Fibroblast of gingiva (primary cell): ENCODE measurements around the gene TRIM52.

Experiments used
- DNase-seq: peaks from one replicate; pipeline ENCODE4 v3.0.0-alpha.2; 2011; ENCODE audit warnings: low read depth

The TRIM52 gene

DNA sequence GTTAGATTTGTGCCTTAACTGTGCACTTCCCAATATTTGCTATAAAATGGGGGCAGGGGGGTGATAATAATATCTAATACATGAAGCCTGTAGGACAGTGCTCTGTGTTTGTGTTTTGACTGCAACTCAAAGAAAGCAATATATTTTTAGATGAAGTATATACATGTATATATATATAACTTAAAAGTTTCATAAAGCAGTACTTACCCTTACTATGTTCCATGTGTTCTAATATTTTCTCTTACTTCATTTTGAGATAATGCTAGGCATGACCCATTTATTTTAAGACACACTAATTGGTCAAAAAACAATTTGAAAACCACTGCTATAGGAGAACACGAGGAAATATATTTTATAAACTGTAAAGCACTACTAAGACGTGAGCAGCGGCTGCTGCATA lies 2.4 kb downstream of the TRIM52 start:
- DNase-seq = no peak

DNA sequence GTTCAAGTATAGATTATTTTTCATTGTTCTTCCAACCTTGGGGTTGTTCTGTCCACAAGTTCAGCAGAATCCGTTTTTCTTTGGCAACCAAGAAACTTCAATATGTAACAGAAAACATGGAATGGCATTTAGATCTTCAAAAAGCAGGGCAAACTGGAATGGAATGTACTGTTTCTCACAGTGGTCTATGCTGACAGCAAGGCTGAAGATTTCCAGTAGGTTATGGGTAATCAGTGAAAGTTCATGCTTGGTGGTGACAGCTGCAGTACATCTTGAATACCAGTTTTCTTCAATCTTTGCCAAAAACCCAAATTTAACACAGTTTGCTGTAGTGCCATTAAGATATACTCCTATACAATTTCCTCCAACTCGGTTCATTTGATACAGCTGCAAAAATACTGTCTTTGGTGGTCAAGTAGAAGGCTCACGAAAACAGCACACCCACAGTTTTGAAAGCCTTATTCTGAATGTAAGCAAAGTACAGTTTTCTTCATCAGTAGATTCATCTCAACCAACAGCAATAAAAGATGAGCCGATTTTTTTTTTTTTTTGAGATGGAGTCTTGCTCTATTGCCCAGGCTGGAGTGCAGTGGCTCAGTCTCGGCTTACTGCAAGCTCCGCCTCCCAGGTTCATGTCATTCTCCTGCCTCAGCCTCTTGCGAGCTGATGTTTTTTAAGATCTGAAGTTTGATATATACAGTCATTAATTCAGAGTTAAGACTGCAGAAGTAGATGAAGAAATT lies 4.9 kb downstream of the TRIM52 start:
- DNase-seq = peak; percentile 32

GRCh38 chr5:181255276-181255675 lies 5.7 kb downstream of the TRIM52 start:
- DNase-seq = peak; percentile 32

DNA sequence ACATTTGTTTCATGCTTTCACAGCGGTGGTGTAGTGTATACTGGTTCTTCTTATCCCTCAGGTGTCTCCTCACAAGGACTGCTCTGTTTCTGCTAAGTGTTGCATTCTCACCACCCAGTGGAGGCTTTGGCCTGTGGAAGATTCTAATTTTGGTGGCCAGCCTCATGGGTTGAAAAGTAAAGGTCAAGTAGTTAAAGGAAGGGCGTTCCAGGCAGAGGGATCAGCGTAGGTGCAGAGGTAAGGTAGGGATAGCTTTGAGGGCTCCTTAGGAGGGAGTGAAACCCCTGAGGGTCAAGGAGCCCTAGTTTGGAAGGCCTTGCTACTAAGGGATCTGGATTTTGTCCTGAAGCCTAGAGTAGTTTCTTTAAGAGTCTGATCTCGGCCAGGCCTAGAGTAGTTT lies 12.7 kb downstream of the TRIM52 start:
- no peak for DNase-seq

- peak; percentile 89 for DNase-seq
These were observed 14.5 kb downstream of the TRIM52 start for GRCh38 chr5:181246276-181247049.

- DNase-seq = no peak
These were observed 15.3 kb downstream of the TRIM52 start for GRCh38 chr5:181245427-181246275.

DNA sequence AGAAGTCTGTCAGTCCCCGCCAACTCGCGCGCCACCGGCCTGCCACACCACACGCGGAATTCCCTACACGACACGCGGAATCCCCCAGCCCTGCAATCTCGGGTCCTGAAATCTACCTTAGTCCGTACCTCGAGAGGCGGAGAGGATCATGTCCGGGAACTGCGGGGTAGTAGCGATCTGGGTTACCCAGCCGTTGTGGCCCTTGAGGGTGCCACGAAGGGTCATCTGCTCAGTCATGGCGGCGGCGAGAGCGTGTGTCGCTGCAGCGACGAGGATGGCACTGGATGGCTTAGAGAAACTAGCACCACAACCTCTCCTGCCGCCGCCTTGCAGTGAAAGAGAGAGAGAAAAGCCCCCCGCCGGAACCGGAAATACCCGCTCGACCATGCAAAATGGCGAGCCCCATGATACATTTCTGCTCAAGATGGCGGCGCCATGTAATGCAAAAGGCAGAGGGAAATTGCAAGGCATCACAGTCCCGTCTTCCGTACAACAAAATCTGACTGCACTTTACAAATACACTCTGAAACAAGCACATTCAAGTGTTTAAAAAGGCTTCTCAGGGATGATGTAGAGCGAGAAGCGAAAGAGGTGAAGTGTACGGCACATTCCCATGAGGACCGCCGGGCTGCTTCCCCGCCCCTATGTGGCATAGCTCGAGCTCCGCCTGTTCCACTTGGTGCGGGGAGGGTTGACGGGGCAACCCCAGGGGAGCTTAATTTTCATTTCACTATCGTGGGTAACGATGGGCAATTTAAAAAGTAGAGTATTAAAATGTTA lies 17.2 kb downstream of the TRIM52 start, which contains the start of gene RACK1:
Gene RACK1, minus strand, starts transcription at position 343 of the 780 bp plus-strand sequence. Its CDS starts 106 bp downstream, at position 237.
- peak; percentile 85 for DNase-seq

DNA sequence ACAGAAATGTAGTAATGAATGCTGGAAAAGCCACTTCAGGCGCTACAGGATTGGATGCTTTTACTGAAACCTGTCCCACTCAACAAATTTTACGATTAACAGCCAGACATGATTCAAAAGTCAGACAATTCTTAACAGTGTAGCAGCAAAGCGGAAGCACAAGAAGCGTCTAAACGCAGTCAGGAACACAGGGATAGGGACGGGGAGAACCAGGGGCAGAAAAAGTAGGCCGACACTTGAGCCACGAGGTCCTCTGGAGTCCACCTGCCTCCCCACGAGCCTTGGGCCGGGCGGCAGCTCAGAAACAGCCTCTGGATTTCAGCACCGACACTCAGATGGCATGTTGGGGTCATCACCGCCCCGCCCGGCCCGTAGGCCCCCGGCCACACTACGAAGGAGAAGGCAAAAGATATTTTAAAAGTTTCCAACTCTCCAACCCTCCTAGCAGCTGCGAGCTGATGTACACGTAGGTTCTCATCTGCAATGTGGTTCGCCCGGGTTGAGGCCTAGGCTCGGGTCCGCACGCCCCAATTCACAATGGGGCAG lies 17.9 kb downstream of the TRIM52 start:
- DNase-seq = no peak

- no peak for DNase-seq
These were observed 18.9 kb downstream of the TRIM52 start for GRCh38 chr5:181242031-181242451.

DNA sequence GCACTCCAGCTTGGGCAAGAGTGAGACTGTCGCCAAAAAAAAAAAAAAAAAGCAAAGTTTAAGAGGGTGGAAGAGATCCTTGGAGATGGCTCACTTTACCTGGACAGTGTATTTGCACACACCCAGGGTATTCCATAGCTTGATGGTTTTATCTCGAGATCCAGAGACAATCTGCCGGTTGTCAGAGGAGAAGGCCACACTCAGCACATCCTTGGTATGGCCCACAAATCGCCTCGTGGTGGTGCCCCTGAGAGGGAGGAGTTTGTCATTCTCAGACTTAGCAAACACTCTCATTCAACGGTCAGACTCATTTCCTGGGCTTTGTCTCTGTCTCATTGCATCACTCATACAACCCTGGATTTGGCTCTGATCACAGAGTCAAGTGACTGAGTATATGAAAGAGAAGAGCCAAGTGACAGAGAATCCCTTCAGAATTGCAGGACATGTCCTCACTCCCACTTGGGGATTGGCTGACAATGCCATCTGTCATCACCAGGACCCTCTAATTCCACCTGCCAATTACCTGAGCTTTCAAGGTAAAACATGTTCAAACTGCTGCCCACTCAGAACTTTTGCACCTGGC lies 19.5 kb downstream of the TRIM52 start:
- DNase-seq = peak; percentile 80

DNA sequence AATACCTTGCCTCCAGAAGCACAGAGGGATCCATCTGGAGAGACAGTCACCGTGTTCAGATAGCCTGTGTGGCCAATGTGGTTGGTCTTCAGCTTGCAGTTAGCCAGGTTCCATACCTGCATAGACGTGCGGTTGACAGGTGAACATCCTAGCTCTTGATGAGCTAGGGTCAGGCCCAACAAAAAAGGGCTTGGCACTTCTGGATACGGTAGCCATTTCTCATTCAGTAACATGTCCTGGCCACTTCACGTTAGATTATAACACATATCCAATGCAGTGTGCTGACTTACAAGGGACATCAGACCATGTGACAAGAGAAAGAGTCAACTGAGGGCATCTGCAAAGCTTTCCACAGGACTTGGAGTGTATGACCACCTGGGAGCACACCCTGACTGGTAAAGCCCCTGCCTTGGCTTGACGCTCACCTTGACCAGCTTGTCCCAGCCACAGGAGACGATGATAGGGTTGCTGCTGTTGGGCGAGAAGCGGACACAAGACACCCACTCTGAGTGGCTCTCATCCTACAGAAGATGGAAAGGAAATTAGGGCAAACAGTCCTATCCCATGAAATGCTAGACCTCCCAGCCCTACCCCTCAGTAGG lies 21.8 kb downstream of the TRIM52 start:
- DNase-seq = no peak

DNA sequence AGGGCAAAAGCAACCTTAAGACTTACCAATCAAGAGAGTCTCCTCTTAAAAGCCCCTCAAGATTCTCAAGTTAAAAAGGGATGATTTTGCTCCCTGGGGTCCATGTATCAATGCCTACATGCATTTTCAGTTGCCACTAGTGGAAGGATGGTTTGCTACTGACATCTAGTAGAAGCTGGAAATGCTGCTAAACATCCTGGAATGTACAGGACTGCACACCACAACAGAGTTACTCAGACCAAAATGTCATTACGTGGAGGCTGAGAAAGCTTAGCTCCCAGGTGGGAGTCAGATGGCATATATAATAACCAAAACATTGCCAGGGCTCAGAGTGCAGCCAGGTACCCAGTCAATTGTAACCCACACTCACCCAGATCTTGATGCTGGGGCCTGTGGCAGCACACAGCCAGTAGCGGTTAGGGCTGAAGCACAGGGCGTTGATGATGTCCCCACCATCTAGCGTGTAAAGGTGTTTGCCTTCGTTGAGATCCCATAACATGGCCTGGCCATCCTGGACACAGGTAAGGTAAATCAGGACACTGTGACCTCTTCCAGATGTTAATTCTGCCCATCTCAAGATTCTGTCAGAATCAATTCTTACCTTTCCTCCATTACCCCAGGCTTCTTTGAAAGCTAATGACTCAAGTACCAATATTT lies 23.1 kb downstream of the TRIM52 start:
- no peak for DNase-seq

GRCh38 chr5:181236954-181237641 lies 23.8 kb downstream of the TRIM52 start:
- DNase-seq = no peak

DNA sequence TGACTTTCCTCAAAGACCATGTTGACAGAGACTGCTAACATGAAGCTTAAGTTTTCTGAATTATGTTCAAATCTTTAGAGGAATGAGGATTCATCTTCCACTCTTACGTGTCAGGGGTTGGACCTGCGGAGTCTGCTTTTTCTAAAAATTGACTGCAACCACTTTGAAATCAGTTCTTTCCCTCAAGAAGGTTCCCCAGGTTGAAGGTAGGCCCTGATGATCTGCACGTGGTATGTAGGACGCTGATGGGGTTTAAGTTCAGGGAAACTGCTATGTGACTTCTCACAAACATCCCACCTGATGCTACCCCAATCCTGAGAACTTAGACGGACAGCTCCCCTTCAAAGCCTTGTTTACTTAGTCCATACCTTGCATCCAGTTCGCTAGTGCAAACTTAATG lies 24.5 kb downstream of the TRIM52 start:
- no peak for DNase-seq

DNA sequence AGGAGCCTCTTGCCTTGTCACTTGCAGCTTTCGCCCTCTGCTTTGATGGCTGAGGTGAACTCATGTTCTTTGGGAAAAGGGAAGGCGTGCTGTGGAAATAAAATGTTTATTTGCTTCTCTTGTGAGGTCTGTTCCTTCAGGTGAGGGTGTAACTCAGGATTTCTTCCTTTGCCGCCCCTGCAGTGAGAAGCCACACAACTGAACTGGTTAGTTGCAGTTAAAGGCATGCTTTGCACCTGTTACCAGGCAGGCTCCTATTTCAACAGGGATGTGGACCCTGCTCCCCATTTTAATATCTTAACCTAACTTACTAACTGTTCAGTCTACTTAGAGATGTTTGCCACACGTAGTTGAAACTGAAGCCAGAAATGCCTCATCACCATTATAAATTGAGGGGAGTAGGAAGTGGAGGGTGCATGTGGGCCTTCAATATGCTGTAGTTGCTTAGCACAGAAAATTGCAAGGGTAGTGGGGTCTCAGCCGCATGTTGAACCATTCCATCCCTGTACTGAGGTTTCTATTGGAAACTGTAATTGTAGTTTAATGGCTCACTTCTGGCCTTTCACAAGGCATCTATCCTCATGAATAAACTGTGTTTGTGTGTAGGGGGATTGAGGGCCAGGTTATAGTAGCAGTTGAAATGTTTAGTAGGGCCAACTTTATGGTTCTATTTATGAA lies 25.1 kb downstream of the TRIM52 start:
- no peak for DNase-seq

- no peak for DNase-seq
These were observed 25.6 kb downstream of the TRIM52 start for GRCh38 chr5:181235323-181235688.

DNA sequence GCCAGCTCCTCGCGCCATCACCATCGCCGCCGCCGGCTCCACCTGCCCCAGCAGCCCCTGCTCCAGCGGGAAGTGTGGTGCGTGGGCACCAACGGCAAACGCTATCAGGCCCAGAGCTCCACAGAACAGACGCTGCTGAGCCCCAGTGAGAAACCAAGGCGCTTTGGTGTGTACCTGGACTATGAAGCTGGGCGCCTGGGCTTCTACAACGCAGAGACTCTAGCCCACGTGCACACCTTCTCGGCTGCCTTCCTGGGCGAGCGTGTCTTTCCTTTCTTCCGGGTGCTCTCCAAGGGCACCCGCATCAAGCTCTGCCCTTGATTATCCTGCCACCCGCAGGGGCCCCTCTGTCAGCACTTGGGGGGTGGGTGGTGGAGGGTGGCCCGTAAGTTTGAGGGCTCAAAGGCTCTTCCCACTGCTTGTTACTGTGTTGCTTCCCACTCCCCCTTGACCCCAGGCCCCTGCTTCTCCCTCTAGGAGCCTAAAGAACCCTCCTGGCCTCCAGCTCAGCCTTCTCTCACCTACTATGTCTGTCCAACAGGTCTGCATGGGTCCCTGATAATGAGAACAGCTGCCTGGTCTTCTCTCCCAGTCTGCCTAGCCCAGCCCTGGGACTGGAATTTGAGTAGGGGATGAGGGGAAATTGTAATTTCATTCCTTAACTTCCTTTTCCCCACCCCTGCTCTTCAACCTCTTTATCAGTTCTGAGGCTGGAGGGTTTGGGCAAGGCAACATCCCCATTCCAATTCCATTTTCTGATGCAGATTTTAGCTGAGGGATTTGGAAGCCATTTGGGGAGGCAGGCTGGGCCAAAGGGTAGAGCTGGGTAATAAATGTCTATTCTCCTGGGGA lies 26.3 kb downstream of the TRIM52 start:
- no peak for DNase-seq
